Measurements from ENCODE around the gene SRPK2. TPM values are rescaled to one million over a fixed set of nuclear protein-coding genes. Genes with fewer than 3 reads are reported as not detected.
"Not testable (repeated sequence)": the region's sequence is repeated elsewhere in the genome, so short reads cannot be mapped to it uniquely, and the experiment has no call there.

The SRPK2 gene
- total RNA-seq, 1 donor from 2014 or later, result 15.5 TPM

GRCh38 chr7:105268511-105269392, 120.0 kb downstream of the SRPK2 start:
- no peak for DNase-seq (ENCODE audit: low spot score)
- peak; percentile 93 for ATAC-seq

- no peak for DNase-seq (ENCODE audit: low spot score)
- no peak for ATAC-seq
Measured at GRCh38 chr7:105268056-105268455, 120.7 kb downstream of the SRPK2 start.

- no peak for ATAC-seq
- no peak for DNase-seq (ENCODE audit: low spot score)
Measured at GRCh38 chr7:105267244-105267643, 121.5 kb downstream of the SRPK2 start.

GRCh38 chr7:105264707-105265106, 124.0 kb downstream of the SRPK2 start:
- DNase-seq (ENCODE audit: low spot score) (no peak), ATAC-seq (no peak)

GRCh38 chr7:105261689-105262088, 127.0 kb downstream of the SRPK2 start:
- DNase-seq (ENCODE audit: low spot score), result no peak
- peak; percentile 21 for ATAC-seq

- not testable (repeated sequence) for ATAC-seq; DNase-seq (ENCODE audit: low spot score)
Measured at GRCh38 chr7:105260201-105260871, 128.4 kb downstream of the SRPK2 start.

- not testable (repeated sequence) for ATAC-seq; DNase-seq (ENCODE audit: low spot score)
Measured at GRCh38 chr7:105258919-105259318, 129.8 kb downstream of the SRPK2 start.

GRCh38 chr7:105257338-105257737, 131.4 kb downstream of the SRPK2 start:
- DNase-seq (ENCODE audit: low spot score), result no peak
- ATAC-seq, result peak; percentile 44

GRCh38 chr7:105256761-105257231, 131.9 kb downstream of the SRPK2 start:
- ATAC-seq (peak; percentile 46), DNase-seq (ENCODE audit: low spot score) (no peak)

GRCh38 chr7:105250706-105251105, 138.0 kb downstream of the SRPK2 start:
- DNase-seq (ENCODE audit: low spot score) (no peak), ATAC-seq (no peak)

GRCh38 chr7:105250239-105250638, 138.5 kb downstream of the SRPK2 start:
- DNase-seq (ENCODE audit: low spot score) (no peak), ATAC-seq (no peak)

GRCh38 chr7:105249216-105249615, 139.5 kb downstream of the SRPK2 start:
- ATAC-seq, result no peak
- DNase-seq (ENCODE audit: low spot score), result no peak

- ATAC-seq (no peak), DNase-seq (ENCODE audit: low spot score) (no peak)
Measured at GRCh38 chr7:105246679-105247078, 142.0 kb downstream of the SRPK2 start.

- DNase-seq (ENCODE audit: low spot score) (no peak), ATAC-seq (no peak)
Measured at GRCh38 chr7:105246256-105246655, 142.5 kb downstream of the SRPK2 start.

- DNase-seq (ENCODE audit: low spot score), result no peak
- ATAC-seq, result peak; percentile 73
Measured at GRCh38 chr7:105245398-105246114, 143.2 kb downstream of the SRPK2 start.

- DNase-seq (ENCODE audit: low spot score) (no peak), ATAC-seq (peak; percentile 26)
Measured at GRCh38 chr7:105244594-105244993, 144.1 kb downstream of the SRPK2 start.

- ATAC-seq, result peak; percentile 65
- DNase-seq (ENCODE audit: low spot score), result no peak
Measured at GRCh38 chr7:105241198-105241597, 147.5 kb downstream of the SRPK2 start.

GRCh38 chr7:105238198-105238765, 150.4 kb downstream of the SRPK2 start:
- no peak for ATAC-seq
- DNase-seq (ENCODE audit: low spot score), result no peak

- no peak for DNase-seq (ENCODE audit: low spot score)
- ATAC-seq, result no peak
Measured at GRCh38 chr7:105234886-105235285, 153.8 kb downstream of the SRPK2 start.

- ATAC-seq; DNase-seq (ENCODE audit: low spot score): not testable (repeated sequence)
Measured at GRCh38 chr7:105232829-105233291, 155.9 kb downstream of the SRPK2 start.

- DNase-seq (ENCODE audit: low spot score), result no peak
- no peak for ATAC-seq
Measured at GRCh38 chr7:105230486-105230885, 158.2 kb downstream of the SRPK2 start.

Data from left lobe of liver (tissue), 2 donors.